NCI-H1417 treated with DMSO at 0.1 percent for 48 hours (cell line): Measurements from ENCODE around the gene ADIRF.
"Not testable (repeated sequence)": the region's sequence is repeated elsewhere in the genome, so short reads cannot be mapped to it uniquely, and the experiment has no call there.

Experiments
- DNase-seq: peaks from one replicate; lab custom pipeline; 2025; lab: John Stamatoyannopoulos, UW

The ADIRF gene

DNA sequence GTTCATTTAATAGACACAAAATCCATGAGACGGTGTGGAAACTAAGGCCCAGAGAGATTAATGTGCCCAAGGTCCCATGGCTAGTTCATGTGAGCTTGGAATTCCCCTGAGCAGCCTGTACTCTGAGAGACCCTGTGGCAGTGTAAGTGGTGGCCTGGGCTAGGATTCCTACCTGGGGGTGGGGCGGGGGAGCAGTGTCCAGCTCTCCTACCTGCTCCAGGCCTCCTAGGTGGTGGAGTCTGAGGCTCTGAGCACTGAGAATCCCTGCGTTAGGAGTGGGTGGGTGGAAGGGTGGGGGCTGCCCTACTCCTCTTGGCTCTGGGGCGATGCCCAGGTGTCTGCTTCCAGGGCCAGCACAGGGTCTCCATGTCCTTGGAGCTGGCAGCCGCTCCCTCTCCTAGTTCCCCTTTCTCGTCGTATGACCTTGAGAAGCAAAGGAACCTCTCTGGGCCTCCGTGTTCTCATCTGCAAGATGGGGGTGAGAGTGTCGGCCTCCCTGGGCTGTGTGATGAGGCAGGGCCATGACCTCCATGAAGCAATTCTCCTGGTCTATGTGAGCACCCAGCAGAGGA lies 7.3 kb upstream of the ADIRF start:
- no peak for DNase-seq

DNA sequence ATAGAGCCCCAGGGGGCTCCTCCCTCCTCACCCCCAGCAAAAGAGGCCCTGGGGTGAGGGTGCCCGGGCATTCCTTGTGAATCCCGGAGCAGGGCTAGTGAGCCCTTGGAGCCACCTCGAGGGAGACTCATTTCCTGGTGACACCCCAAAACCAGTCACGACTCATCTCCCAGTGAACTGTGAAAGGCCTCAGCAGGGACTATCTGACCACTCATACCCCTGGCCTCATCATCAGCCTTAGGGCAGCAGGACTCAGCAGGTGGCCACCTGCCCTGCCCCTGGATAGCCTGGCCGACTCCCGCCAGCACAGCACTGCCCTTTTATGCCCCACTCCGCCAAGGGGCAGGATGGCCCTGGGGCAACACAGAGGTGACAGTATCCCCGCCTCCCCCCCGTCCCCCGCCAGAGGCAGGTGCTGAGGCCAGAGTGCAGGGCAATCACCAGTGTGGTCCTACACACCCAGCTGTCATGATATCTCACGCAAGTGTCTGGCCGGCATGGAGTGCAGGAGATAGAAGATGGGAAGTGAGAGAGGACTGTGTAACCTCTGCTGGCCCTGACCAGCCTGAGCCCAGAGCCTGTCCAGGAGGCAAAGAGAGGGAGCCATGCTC lies 6.7 kb upstream of the ADIRF start:
- DNase-seq: no peak

DNA sequence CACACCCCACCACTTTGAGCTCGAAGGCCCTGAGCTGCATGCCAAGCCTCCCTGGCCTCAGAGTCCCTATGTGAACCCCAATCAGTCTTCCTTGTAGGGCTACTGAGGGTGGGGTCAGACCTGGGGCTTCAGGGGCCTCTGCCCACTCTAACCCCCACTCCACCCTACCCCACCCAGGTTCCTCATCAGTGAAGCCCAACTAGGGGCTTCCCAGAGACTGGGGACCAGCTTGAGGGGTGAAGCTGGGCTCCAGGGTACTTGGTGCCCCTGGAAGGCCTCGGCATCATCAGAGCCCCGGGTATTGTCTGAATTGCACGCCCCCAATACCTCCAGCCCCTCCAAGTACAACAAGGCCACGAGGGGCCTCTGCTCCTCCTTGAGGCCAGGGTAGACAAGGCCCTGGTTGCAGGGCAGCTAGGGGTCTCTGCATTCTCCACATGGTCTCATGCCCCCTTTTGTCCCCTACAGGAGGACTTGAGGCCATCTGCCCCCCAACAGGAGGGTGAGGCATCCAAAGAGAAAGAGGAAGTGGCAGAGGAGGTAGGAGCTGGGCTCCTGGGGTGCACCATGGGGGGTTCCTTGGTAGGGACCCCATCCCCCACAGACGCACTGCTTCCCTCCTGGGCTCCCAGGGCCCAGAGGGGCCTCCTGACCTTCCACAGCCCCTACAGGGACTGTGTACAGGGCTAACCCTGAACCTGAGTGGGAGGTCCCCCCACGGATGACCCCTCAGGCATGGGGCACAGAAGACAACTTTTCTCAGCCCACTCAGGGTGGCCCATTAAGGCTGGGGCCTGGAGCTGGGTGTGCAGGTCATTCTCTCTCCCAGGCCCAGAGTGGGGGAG lies 5.9 kb upstream of the ADIRF start:
- no peak for DNase-seq

GRCh38 chr10:86962981-86963310 lies 5.3 kb upstream of the ADIRF start:
- no peak for DNase-seq

DNA sequence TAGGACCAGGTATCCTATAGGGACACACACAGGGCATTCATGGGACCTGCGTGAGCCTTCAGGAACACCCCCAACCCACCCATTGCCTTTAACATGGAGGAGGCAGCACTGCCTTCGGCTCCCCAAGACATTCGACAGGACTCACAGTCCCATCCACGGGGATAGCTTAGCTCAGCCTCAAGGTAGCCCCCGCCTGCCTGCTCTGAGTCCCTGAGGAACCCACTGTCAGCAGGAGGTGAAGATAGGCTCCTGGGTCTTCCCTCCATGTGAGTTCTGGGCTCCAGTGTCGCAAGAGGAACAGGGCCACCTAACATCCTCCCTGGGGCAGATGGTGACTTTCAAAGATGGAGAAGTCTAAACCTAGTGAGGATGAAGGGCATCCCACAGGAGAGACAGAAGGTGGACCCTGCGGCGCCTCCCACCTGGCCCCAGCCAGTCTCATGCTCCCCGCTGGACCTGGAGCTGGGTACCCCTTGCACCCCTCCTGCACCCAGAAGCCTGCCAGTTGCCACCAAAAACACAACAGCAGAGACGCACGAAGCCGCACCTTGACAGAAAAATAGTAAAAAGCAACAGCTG lies 4.9 kb upstream of the ADIRF start:
- no peak for DNase-seq

- DNase-seq: no peak
These were observed 4.0 kb upstream of the ADIRF start for GRCh38 chr10:86964061-86964846.

DNA sequence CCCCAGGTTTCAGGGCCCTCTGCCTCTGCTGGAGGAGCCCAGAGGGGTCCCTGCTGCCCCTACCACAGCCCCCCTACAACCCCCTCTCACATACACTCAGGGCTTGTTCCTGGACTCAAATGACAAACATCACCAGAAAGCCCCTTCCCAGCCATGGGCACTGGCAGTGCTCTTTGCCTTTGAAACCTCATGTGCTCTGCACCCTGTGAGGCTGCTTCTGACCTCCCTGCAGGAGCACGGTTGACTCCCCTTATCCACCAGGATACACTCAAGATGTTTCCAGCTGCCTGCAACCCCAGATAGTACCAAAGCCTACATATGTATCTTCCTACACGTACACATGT lies 3.5 kb upstream of the ADIRF start:
- no peak for DNase-seq

GRCh38 chr10:86965986-86966654 lies 2.2 kb upstream of the ADIRF start:
- no peak for DNase-seq

DNA sequence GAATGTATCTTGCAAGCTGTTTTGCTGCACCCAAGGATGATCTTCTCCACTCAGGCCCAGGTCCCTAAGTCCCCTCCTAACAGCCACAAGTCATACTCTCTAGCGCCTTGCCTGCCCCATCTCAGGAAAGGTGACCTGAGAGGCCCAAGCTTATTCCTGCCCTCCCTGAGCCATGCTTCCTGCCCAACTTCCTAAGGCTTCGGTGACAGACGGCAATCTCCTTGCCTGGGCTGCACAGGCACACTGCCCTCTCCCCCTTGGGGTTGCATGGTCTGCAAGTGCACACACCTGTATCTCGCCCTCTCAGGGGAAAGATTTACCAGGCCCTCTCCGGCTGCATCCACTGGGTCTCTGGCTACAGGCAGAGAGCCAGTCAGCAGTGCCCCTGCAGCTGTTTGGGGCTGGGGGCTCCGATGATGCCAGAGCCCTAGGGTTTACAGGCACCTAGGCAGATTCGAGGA lies 771 bp upstream of the ADIRF start:
- no peak for DNase-seq

DNA sequence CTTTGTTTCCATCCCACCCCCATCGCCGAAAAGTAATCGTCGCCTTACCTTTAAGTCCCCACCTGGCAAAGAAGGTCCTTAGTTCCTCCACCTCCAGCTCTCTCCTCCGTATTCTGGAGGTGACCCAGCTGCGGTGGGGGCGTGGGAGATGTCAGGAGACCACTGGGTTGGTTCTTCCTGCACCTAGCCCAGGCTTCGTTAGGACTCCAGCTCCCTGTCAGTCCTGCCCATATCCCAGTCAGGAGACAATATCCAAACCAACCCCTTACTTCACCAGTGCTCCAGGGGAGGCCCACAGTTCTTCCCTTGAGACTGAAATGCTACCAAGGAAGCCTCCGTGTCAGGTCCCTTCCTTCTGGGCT lies 693 bp downstream of the ADIRF start:
- DNase-seq: no peak

DNA sequence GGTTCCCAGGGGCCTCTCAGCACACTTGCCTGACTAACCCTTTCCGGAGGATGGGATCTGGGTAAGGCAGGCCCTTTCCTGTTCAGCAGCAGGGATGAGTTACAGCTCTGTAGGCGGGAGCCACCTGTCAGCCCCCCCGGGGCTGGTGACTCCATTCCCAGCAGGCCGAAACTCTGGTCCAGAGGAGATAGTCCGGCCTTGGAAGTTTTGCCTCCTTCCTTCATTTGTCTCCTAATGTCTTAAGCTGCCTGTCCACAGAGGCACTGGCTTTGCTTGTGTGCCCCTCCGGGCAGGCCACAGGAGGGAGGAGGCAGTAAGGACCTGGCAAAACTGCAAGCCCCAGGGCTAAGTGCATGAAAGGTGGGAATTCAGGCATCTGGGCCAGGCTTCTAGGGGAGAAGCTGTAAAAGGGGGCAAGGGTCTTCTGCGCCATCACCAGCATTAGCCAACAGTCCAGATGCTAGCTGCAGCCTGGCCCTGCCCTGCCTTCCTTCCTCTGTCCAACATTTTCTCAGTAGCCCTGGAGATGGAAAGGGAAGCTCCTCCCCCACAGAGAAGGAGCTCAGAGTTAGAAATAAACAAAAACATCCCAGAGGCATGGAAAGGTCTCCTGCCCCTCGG lies 1.2 kb downstream of the ADIRF start:
- no peak for DNase-seq

DNA sequence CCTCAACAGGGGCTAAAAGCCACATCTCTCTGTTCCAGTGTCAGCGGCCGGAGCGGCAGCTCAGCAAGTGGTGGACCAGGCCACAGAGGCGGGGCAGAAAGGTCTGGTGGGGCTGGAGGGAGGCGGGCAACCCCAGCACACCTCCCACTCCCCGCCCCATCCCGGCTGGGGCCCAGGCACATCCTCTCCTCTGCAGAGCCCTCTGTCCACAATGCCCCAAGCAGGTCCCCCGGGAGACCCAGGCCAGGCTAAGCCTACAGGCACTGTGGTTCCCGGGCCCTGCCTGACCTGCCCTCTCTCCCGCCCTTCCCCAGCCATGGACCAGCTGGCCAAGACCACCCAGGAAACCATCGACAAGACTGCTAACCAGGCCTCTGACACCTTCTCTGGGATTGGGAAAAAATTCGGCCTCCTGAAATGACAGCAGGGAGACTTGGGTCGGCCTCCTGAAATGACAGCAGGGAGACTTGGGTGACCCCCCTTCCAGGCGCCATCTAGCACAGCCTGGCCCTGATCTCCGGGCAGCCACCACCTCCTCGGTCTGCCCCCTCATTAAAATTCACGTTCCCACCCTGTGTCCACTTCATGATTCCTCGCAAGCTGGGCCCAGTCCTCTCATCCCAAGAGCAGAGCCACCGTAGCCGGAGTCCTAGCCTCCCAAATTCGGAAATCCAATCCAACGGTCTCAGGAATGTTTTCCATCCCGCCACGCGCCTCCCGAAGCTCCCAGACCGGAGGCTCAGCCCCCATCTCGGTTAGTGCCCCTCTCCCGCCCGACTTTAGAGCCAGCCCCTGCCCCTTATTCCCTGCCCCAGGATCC lies 2.1 kb downstream of the ADIRF start:
- DNase-seq: no peak

DNA sequence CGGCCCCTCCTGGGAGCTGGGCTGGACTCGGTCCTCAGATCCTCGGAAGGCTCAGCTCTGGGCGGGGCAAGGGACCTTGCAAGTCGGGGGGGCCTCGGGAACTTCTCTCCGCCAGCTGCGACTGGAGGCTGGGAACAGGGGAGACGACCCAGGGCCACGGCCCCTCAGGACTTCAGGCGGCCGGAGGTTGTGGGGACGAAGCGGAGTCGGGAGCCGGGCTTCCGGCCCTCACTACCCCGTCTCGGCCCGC lies 2.6 kb downstream of the ADIRF start:
- no peak for DNase-seq

- DNase-seq: no peak
These were observed 3.1 kb downstream of the ADIRF start for GRCh38 chr10:86971232-86971991.

DNA sequence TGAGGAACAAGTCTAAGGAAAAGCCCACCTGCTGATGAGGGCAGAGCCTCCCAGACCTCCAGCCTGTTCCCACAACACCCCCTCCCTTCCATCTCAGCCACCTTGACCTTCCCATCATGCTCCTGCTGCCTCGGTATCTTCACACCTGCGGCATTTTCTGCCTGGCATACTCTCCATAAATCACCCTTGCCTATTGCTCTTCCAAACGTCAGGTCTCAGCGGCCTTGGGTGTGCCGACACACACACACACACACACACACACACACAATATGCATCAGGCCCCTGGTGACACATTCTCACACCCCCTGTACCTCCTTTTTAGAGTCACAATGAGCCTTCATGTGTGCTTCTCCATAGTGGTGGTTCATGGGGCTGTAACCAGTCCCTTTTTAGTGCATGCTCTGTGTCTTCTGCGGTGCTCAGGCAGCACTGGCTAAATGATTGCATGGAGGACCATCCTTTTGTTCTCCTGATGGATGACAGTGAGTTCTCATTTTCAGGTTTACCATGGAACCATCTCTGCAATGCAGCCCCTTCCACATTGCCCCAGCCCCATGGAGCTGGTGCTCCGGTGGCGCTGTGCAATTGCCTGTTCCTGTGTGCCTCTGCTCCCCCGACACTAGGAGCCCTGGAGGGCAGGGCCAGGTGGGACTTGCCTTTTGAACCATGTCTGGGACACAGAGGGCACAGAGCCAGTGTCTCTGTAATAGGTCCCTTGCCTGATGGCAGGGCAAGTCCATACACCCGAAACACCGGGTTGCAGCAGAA lies 4.5 kb downstream of the ADIRF start:
- DNase-seq: no peak

GRCh38 chr10:86974484-86974883 lies 6.2 kb downstream of the ADIRF start:
- DNase-seq: no peak

- no peak for DNase-seq
These were observed 8.2 kb downstream of the ADIRF start for GRCh38 chr10:86976362-86977056.

GRCh38 chr10:86978457-86978856 lies 10.2 kb downstream of the ADIRF start:
- not testable (repeated sequence) for DNase-seq
